OCI-LY1 (cell line): ENCODE data around the gene MMP11.

Experiments used
- EZH2 ChIP-seq: fragments of 200-600 bp; sonication (generic), shearing (Covaris generic); IDR thresholded peaks from 2 replicates; pipeline ENCODE4 v1.8.0; 2017; ENCODE audit warnings: borderline replicate concordance, mixed run types, mild to moderate bottlenecking, antibody characterized with exemption, low read length, moderate library complexity, mixed read lengths
- TF ChIP-seq, protein P1 (sequence below): fragments of 200-600 bp; sonication (generic), shearing (Covaris generic); IDR thresholded peaks from 2 replicates; pipeline ENCODE4 v1.5.1; 2017; ENCODE audit warnings: mild to moderate bottlenecking, antibody characterized with exemption, low read length, moderate library complexity, mixed read lengths

DNA sequence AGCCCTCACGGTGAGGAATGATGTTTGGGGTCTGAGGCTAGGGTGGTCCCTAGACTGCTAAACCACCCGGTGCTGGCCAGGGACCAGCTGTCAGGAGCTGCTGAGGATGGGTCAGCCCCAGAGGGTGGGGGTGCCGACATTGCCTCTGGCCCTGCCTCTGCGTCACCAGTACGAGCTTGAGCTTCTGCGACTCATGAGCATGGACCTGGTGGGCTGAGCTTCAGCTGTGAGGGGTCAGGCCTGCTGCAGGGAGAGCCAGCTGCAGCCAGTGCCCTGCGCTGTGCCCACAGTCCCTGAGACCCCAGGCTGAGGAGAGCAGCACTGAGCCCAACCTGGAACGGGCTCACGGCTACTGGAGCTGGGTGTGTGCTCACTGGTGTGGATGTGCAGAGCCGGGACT lies 59.1 kb downstream of the MMP11 start:
- TF ChIP-seq, protein P1, sequence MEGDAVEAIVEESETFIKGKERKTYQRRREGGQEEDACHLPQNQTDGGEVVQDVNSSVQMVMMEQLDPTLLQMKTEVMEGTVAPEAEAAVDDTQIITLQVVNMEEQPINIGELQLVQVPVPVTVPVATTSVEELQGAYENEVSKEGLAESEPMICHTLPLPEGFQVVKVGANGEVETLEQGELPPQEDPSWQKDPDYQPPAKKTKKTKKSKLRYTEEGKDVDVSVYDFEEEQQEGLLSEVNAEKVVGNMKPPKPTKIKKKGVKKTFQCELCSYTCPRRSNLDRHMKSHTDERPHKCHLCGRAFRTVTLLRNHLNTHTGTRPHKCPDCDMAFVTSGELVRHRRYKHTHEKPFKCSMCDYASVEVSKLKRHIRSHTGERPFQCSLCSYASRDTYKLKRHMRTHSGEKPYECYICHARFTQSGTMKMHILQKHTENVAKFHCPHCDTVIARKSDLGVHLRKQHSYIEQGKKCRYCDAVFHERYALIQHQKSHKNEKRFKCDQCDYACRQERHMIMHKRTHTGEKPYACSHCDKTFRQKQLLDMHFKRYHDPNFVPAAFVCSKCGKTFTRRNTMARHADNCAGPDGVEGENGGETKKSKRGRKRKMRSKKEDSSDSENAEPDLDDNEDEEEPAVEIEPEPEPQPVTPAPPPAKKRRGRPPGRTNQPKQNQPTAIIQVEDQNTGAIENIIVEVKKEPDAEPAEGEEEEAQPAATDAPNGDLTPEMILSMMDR, result no peak
- TF ChIP-seq EZH2, result no peak
